HEK293 (cell line): ENCODE measurements around the gene PRDX2.

Experiments
- ZNF585B ChIP-seq: fragments of 450-650 bp; formaldehyde crosslinking; IDR thresholded peaks from 2 replicates; pipeline ENCODE4 v1.5.1; 2016; ENCODE audit warnings: missing biosample characterization, missing genetic modification characterization
- ZNF624 ChIP-seq: fragments of 450-650 bp; formaldehyde crosslinking; IDR thresholded peaks from 2 replicates; pipeline ENCODE4 v1.5.1; 2017; ENCODE audit warnings: missing biosample characterization, missing genetic modification characterization
- ZSCAN16 ChIP-seq: fragments of 450-650 bp; formaldehyde crosslinking; IDR thresholded peaks from 2 replicates; pipeline ENCODE4 v1.5.1; 2016; ENCODE audit warnings: missing biosample characterization, missing genetic modification characterization
- TF ChIP-seq, protein P1 (sequence below): fragments of 450-650 bp; formaldehyde crosslinking; IDR thresholded peaks from 2 replicates; pipeline ENCODE4 v1.5.1; 2016; ENCODE audit warnings: missing biosample characterization, missing genetic modification characterization
- TF ChIP-seq, protein P2 (sequence below): fragments of 450-650 bp; formaldehyde crosslinking; IDR thresholded peaks from 2 replicates; pipeline ENCODE4 v1.5.1; 2017; ENCODE audit warnings: missing biosample characterization, mild to moderate bottlenecking, missing genetic modification characterization, moderate library complexity

DNA sequence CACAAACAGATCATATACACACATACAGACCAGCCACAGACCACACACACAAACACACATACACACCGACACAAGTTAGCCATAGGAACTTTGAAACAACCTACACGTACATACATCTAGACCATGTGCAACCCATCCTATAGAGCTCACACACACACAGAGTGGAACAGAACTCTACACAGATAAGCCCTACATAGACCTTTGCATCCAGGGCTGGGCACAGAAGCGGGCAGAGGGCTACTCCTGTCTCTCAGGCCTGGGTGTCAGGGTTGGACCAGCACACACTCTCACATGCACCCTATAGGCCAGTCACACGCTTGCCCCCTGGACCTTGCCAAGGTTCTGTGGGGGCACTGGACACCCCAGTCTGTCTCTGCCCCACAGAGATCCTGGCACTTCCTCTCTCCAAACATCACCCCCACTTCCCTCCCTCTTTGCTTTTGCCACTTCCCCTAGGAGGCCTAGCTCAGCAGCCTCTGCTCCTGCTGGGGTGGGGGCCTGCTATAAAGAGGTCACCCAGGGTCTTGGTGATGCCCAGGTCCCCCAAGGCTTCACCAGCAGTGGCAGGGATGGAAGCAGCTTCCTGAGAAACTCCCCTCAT lies 16.1 kb downstream of the PRDX2 start:
- TF ChIP-seq, protein P1, sequence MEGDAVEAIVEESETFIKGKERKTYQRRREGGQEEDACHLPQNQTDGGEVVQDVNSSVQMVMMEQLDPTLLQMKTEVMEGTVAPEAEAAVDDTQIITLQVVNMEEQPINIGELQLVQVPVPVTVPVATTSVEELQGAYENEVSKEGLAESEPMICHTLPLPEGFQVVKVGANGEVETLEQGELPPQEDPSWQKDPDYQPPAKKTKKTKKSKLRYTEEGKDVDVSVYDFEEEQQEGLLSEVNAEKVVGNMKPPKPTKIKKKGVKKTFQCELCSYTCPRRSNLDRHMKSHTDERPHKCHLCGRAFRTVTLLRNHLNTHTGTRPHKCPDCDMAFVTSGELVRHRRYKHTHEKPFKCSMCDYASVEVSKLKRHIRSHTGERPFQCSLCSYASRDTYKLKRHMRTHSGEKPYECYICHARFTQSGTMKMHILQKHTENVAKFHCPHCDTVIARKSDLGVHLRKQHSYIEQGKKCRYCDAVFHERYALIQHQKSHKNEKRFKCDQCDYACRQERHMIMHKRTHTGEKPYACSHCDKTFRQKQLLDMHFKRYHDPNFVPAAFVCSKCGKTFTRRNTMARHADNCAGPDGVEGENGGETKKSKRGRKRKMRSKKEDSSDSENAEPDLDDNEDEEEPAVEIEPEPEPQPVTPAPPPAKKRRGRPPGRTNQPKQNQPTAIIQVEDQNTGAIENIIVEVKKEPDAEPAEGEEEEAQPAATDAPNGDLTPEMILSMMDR (tag by site-specific recombination): no peak
- TF ChIP-seq ZSCAN16 (tag by site-specific recombination) (no peak), ZNF585B (tag by site-specific recombination) (no peak), ZNF624 (tag by site-specific recombination) (no peak)
- TF ChIP-seq, protein P2, sequence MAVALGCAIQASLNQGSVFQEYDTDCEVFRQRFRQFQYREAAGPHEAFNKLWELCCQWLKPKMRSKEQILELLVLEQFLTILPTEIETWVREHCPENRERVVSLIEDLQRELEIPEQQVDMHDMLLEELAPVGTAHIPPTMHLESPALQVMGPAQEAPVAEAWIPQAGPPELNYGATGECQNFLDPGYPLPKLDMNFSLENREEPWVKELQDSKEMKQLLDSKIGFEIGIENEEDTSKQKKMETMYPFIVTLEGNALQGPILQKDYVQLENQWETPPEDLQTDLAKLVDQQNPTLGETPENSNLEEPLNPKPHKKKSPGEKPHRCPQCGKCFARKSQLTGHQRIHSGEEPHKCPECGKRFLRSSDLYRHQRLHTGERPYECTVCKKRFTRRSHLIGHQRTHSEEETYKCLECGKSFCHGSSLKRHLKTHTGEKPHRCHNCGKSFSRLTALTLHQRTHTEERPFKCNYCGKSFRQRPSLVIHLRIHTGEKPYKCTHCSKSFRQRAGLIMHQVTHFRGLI: no peak
